Spleen (tissue), 11 donors: ENCODE measurements around the gene DNAH6. TPM values are rescaled to one million over a fixed set of nuclear protein-coding genes. Genes with fewer than 3 reads are reported as not detected.

Experiments used
- DNase-seq: peaks from one replicate; pipeline ENCODE4 v3.0.0-alpha.2; 2020
- H3K27ac ChIP-seq, 8 donors: fragments of 200-600 bp; sonication (generic) in 7 of 8; 1 replicate in 4 of 8; 2 replicates in 4 of 8; pipeline versions ENCODE4 v1.5.0 to v1.8.0; 2016 to 2021; ENCODE audit warnings: inconsistent platforms in 4 of 8, mild to moderate bottlenecking in 4 of 8, moderate library complexity in 1 of 8
- H3K27me3 ChIP-seq, 7 donors: fragments of 200-600 bp; sonication (generic) in 6 of 7; replicated peaks in 1 of 7; 1 replicate in 4 of 7; 2 replicates in 3 of 7; pipeline versions ENCODE4 v1.5.0 to v1.8.0; 2016 to 2021; ENCODE audit warnings: inconsistent platforms in 3 of 7, mild to moderate bottlenecking in 1 of 7
- H3K36me3 ChIP-seq, 6 donors: fragments of 200-600 bp; sonication (generic) in 5 of 6; 1 replicate in 4 of 6; 2 replicates in 2 of 6; pipeline versions ENCODE4 v1.5.0 to v1.8.0; 2016 to 2021; ENCODE audit warnings: inconsistent platforms in 2 of 6
- H3K4me1 ChIP-seq, 6 donors: fragments of 200-600 bp; sonication (generic) in 5 of 6; 1 replicate in 3 of 6; 2 replicates in 3 of 6; pipeline versions ENCODE4 v1.5.0 to v1.8.0; 2016 to 2021; ENCODE audit warnings: inconsistent platforms in 3 of 6
- H3K4me3 ChIP-seq, 8 donors: fragments of 200-600 bp; sonication (generic) in 7 of 8; 1 replicate in 4 of 8; 2 replicates in 4 of 8; pipeline versions ENCODE4 v1.5.0 to v1.8.0; 2016 to 2021; ENCODE audit warnings: inconsistent platforms in 4 of 8, mild to moderate bottlenecking in 4 of 8, moderate library complexity in 2 of 8
- H3K9me3 ChIP-seq, 8 donors: fragments of 200-600 bp; sonication (generic) in 7 of 8; 1 replicate in 4 of 8; 2 replicates in 4 of 8; pipeline versions ENCODE4 v1.5.0 to v1.8.0; 2016 to 2021; ENCODE audit warnings: inconsistent platforms in 4 of 8
- POLR2A ChIP-seq, 3 donors: fragments of 450-650 bp; IDR thresholded peaks; one replicate each; pipeline ENCODE4 v1.5.1; 2017; ENCODE audit warnings: antibody characterized with exemption in 3 of 3, mild to moderate bottlenecking in 1 of 3
- POLR2AphosphoS5 ChIP-seq, 3 donors: sonication (generic); formaldehyde crosslinking; IDR thresholded peaks; one replicate each; pipeline ENCODE4 v1.5.1; 2017; ENCODE audit warnings: antibody characterized with exemption in 3 of 3
- WGBS, 5 donors: extraction: QIAGEN DNeasy Blood & Tissue Kit in 3 of 5; methylation state at CpG; one replicate each; pipeline versions ENCODE4 v1.1.5 to v1.1.7; 2013 to 2018; 5-methylcytosine and 5-hydroxymethylcytosine counted together
- intact Hi-C: fragments of 100-400 bp; cut with DNase I; formaldehyde crosslinking; loops from one replicate; pipeline ENCODE4 v1.15.0; 2023; ENCODE audit warnings: low total_unique reads
- polyA plus RNA-seq, 3 donors: library from polyadenylated mRNA; stranded (reverse); fragments of 200-250 nt; gene quantifications; one replicate each; pipeline ENCODE4 v1.2.1, GENCODE V29; 2013
- total RNA-seq, 7 donors: library from RNA; depleted of rRNA in 3 of 7; stranded (reverse); fragments of >200 nt in 3 of 7; fragmentation: NEBNext Ultra II Directional in 4 of 7; extraction: Animal tissue kit (Norgen Biotek cat#: 25700) in 4 of 7; gene quantifications; one replicate each; pipeline versions ENCODE4 v1.1.0 to v1.2.1, GENCODE V29; 2016 to 2021
- TF ChIP-seq, protein P1 (sequence below), 11 experiments: fragments of 200-600 bp in 7 of 11; fragments of 450-650 bp in 4 of 11; sonication (generic) in 4 of 11; IDR thresholded peaks in 8 of 11; conservative IDR thresholded peaks in 3 of 11; 1 replicate in 7 of 11; 2 replicates in 4 of 11; pipeline versions ENCODE4 v1.4.0 to v1.8.0; 2016 to 2021; ENCODE audit warnings: antibody characterized with exemption in 11 of 11, inconsistent platforms in 4 of 11, mild to moderate bottlenecking in 1 of 11
- donor health status: healthy with polysubstance abuse.
- donor health status: DM: no; HTN: no; CAD: no; lungs with moderate emphysema.
- donor health status: DM: no; HTN: no; CAD: no.
- donor health status: Bipolar disorder and iron deficiency.
- donor health status: healthy.
- donor health status: DM: no; HTN: no; CAD: no.
- donor health status: DM: yes; HTN: yes; CAD: no.

Gene DNAH6
- total and polyA plus RNA-seq, 10 donors = 0.02 to 1.1 (median 0.43) TPM; not detected in 1

DNA sequence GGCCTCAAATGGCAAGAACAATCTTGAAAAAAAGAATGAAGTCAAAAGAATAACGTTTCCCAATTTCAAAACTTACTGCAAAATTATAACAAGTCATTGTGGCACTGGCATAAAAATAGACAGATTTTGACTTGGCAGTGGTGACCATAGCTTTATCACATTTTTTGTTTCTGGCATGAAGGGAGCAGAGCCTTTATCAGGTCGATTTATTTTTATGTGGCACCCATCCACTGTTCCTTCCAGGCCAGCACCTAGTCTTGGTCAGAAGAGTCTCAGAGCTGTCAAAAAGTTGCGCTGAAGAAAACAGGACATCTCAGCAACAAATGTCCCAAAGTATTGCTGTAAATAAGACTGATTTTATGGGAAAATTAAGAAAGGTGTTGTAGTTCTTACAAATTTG lies 272.2 kb downstream of the DNAH6 start:
- WGBS, 5 donors = 75 to 85% (median 80%) methylated on average over 3 of the region's 3 CpGs
- Histone ChIP-seq H3K4me1 (peaks cover 0 to 5% (median 0%) of the 10 kb centered on the region in 6 donors), H3K9me3 (peaks cover 0 to 1% (median 0%) of the 10 kb centered on the region in 8 donors), H3K27me3 (no peaks in the 10 kb centered on the region), H3K36me3 (no peaks in the 10 kb centered on the region), H3K4me3 (no peak overlapping the region), H3K27ac (no peak overlapping the region)
- intact Hi-C loops = no loop called here
- TF ChIP-seq, protein P1, sequence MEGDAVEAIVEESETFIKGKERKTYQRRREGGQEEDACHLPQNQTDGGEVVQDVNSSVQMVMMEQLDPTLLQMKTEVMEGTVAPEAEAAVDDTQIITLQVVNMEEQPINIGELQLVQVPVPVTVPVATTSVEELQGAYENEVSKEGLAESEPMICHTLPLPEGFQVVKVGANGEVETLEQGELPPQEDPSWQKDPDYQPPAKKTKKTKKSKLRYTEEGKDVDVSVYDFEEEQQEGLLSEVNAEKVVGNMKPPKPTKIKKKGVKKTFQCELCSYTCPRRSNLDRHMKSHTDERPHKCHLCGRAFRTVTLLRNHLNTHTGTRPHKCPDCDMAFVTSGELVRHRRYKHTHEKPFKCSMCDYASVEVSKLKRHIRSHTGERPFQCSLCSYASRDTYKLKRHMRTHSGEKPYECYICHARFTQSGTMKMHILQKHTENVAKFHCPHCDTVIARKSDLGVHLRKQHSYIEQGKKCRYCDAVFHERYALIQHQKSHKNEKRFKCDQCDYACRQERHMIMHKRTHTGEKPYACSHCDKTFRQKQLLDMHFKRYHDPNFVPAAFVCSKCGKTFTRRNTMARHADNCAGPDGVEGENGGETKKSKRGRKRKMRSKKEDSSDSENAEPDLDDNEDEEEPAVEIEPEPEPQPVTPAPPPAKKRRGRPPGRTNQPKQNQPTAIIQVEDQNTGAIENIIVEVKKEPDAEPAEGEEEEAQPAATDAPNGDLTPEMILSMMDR (IDR thresholded peaks at IDR 0.05 in 8 of 11, conservative IDR thresholded peaks at IDR 0.05 in 3 of 11) = no peak
- TF ChIP-seq POLR2AphosphoS5 (IDR thresholded peaks at IDR 0.05) = no peak
- no peak for TF ChIP-seq POLR2A (IDR thresholded peaks at IDR 0.05)
- no peak for DNase-seq

DNA sequence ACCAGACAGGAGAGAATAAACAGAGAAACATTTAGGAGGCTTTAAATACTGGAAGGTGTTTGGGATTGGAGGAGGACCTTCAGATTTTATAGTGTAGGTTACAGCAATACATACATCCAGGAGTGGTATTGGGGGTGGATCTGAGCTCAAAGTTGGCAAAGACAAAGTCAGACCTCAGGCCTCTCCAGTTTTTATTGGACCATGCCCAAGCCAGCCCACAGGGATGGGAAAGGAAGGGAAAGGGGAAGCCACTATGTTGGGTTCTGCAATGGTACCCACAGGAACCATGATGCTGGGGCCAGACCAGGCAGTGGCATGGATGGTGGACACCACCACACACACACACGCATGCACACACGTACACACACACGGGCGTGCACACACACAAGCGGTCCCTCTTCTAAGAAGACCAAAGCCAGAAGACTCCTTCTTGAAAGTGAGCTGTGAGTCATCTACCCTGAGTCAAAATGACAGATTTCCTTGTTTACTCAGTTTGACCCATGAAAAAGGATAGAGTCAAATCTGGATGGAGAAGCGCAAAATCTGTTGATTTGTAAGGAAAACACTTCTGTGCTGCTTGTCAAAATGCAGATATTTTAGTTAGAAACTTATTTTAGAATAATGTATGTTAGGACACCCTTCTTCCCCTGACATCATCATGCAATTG lies 276.7 kb downstream of the DNAH6 start:
- DNase-seq = no peak

DNA sequence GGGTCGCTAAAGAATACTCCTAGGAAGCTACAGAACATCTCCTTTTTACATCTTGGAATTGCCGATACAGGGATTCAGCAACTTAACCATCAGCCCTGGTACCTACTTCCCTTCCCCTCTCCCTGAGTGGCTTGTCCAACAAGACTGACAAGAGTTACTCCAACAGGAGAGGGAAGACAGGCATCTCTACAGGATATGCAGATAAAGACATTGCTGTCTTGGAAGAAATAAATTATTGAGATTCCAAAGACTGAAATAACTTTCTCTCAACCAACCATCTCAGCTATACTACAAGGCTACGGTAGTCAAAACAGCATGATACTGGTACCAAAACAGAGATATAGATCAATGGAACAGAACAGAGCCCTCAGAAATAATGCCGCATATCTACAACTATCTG lies 277.3 kb downstream of the DNAH6 start:
- Histone ChIP-seq H3K4me3 (no peak overlapping the region), H3K36me3 (no peaks in the 10 kb centered on the region), H3K4me1 (no peaks in the 10 kb centered on the region), H3K9me3 (peaks cover 0 to 3% (median 0%) of the 10 kb centered on the region in 8 donors), H3K27ac (no peak overlapping the region), H3K27me3 (no peaks in the 10 kb centered on the region)
- TF ChIP-seq POLR2A (IDR thresholded peaks at IDR 0.05) (no peak), POLR2AphosphoS5 (IDR thresholded peaks at IDR 0.05) (no peak)
- TF ChIP-seq, protein P1 (IDR thresholded peaks at IDR 0.05 in 8 of 11, conservative IDR thresholded peaks at IDR 0.05 in 3 of 11) = no peak
- 85 to 94% (median 88%) methylated on average over 3 to 4 of the region's 4 CpGs for whole genome bisulfite sequencing, 5 donors
- no peak for DNase-seq
- intact Hi-C loops = no loop called here

More for the DNA sequence above, 276.7 kb downstream of the DNAH6 start:
- H3K4me1 ChIP-seq = no peaks in the 10 kb centered on the region
- TF ChIP-seq, protein P1 (IDR thresholded peaks at IDR 0.05 in 8 of 11, conservative IDR thresholded peaks at IDR 0.05 in 3 of 11) = no peak
- TF ChIP-seq POLR2A (IDR thresholded peaks at IDR 0.05) (no peak), POLR2AphosphoS5 (IDR thresholded peaks at IDR 0.05) (no peak)
- no peaks in the 10 kb centered on the region for H3K36me3 ChIP-seq
- H3K9me3 ChIP-seq = peaks cover 0 to 3% (median 0%) of the 10 kb centered on the region in 8 donors
- intact Hi-C loops = no loop called here
- no peaks in the 10 kb centered on the region for H3K27me3 ChIP-seq
- 93 to 100% (median 96%) methylated on average over 6 of the region's 6 CpGs for WGBS, 5 donors
- no peak overlapping the region for H3K4me3 ChIP-seq
- no peak overlapping the region for H3K27ac ChIP-seq

DNA sequence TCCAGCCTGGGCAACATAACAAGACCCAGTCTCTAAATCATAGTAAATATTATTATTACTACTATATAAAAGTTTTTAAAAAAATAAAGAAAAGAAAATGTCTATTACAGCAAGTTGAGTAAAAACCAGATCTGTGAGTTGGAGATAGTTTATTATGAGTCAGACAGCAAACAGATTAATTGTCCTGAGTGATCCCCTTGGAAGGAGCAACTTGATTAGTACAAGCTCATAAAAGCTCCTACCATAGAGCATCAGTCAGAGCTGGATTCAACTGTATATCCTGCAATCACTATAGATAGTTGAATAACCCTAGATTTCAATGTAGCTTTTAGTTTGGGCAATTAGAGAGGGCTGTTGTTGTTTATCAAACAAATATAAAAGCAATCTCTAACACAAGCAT lies 280.5 kb downstream of the DNAH6 start:
- no peak for DNase-seq
- no peaks in the 10 kb centered on the region for H3K4me1 ChIP-seq
- peaks cover 0 to 10% (median 6%) of the 10 kb centered on the region in 8 donors for H3K9me3 ChIP-seq
- H3K27ac ChIP-seq = no peak overlapping the region
- H3K27me3 ChIP-seq = no peaks in the 10 kb centered on the region
- no peaks in the 10 kb centered on the region for H3K36me3 ChIP-seq
- TF ChIP-seq, protein P1 (IDR thresholded peaks at IDR 0.05 in 8 of 11, conservative IDR thresholded peaks at IDR 0.05 in 3 of 11) = no peak
- TF ChIP-seq POLR2A (IDR thresholded peaks at IDR 0.05) (no peak), POLR2AphosphoS5 (IDR thresholded peaks at IDR 0.05) (no peak)
- intact Hi-C loops = no loop called here
- H3K4me3 ChIP-seq = no peak overlapping the region
